T1000 (cell line): ENCODE results near the gene MAP3K1.
A peak's percentile ranks its signal among the peaks of the same experiment; 100 is the strongest.
"Not testable (repeated sequence)": the region's sequence is repeated elsewhere in the genome, so short reads cannot be mapped to it uniquely, and the experiment has no call there.

Source experiments
- DNase-seq: peaks from one replicate; lab custom pipeline; 2025; ENCODE audit warnings: mixed read lengths; lab: John Stamatoyannopoulos, UW

MAP3K1 gene

GRCh38 chr5:56816546-56817081 lies 1.3 kb downstream of the MAP3K1 start:
- DNase-seq, result peak; percentile 36

- no peak for DNase-seq
These were observed 2.1 kb downstream of the MAP3K1 start for GRCh38 chr5:56817263-56818014.

DNA sequence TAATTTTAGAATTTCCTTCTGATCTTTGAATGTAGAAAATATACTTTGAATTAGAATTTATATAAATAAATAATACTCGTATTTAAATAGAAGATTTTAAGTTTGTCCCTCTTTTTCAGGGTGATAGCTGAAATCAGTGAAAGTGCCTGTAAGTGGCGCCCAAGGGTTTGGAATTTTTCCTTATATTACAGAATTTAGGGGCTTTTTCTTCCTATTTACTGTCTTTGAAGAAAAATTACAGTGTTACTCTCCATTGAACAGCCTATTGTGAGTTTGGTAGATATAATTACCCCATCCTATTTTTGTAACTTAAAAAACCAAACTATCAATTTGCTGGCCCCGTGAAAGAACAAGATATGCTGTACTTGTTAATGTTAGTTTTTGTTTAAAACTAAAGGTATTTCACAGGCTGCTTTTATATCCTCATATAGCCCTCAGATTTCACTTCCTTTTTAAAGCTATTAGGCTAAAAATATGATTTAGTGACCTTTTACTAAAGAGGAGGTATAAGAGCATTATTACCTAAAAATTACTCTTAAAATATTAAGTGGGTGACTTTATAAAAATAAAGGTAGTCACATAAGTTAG lies 3.2 kb downstream of the MAP3K1 start:
- no peak for DNase-seq

- DNase-seq, result no peak
These were observed 3.9 kb downstream of the MAP3K1 start for GRCh38 chr5:56819060-56819881.

- DNase-seq, result not testable (repeated sequence)
These were observed 6.5 kb downstream of the MAP3K1 start for GRCh38 chr5:56821868-56822267.

GRCh38 chr5:56822981-56823380 lies 7.6 kb downstream of the MAP3K1 start:
- no peak for DNase-seq

GRCh38 chr5:56824019-56824418 lies 8.7 kb downstream of the MAP3K1 start:
- no peak for DNase-seq

GRCh38 chr5:56825222-56825824 lies 10.0 kb downstream of the MAP3K1 start:
- no peak for DNase-seq

DNA sequence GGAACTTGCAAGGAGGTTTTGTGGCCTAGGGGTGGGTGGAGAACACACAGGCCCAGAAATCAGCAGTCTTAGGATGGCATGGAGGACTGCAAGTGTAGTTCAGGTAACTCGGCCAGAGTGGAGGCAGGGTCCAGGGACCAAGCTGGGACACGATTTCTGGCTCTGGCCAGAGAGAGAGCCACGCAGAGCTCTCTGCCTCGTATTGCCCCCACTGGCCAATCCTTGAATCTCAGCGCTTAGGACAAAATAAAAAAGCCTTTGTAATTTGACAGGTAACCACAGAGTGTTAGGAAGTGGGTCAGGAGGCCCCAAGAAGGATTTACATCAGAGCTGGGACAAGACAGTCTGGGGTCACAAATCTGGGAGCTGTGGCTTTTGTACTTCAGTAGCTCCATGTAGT lies 11.7 kb downstream of the MAP3K1 start:
- DNase-seq, result no peak

GRCh38 chr5:56827924-56828323 lies 12.6 kb downstream of the MAP3K1 start:
- DNase-seq, result no peak

- DNase-seq, result no peak
These were observed 14.0 kb downstream of the MAP3K1 start for GRCh38 chr5:56829137-56829908.

GRCh38 chr5:56831773-56832172 lies 16.4 kb downstream of the MAP3K1 start:
- DNase-seq, result no peak

DNA sequence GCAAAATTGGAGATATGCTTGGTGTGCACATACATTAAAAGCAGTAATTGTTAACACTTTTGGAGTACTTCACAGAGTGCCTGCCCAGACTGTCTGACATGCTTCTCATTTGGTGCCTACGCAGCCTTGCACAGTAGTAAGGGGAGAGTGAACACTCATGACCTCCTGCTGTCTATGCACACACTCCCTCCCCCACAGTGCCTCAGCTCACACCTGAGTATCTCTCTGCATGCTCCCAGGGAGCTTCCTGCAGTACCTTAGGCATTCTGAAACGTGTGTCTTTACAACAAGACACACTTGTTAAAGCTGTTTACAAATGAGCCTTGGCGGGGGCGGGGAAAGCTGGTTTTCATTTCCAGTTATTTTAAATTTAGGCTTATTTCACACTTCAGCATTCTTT lies 18.0 kb downstream of the MAP3K1 start:
- DNase-seq, result no peak

- DNase-seq, result no peak
These were observed 22.0 kb downstream of the MAP3K1 start for GRCh38 chr5:56837381-56837780.

DNA sequence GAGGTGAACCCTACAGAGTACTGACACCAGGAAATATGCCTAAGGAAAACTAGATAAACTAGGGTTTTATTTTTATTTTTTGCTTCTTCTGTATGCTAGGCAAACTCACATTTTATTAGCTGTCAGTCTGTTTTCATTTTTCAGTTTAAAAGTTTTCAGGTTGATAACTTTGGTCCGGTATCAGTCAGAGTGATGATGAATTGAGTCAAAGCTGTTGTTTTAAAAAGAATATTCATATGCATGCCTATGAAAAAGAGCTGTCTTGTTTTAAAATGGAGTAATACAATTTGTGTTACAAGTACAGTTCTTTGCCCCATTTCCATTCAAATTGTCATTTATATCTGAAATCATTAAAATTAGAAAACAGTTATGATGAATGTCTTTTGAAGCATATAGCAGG lies 22.6 kb downstream of the MAP3K1 start:
- no peak for DNase-seq

- DNase-seq, result no peak
These were observed 23.2 kb downstream of the MAP3K1 start for GRCh38 chr5:56838409-56839039.

GRCh38 chr5:56839062-56839461 lies 23.7 kb downstream of the MAP3K1 start:
- no peak for DNase-seq

- DNase-seq, result no peak
These were observed 25.2 kb downstream of the MAP3K1 start for GRCh38 chr5:56840597-56840996.

DNA sequence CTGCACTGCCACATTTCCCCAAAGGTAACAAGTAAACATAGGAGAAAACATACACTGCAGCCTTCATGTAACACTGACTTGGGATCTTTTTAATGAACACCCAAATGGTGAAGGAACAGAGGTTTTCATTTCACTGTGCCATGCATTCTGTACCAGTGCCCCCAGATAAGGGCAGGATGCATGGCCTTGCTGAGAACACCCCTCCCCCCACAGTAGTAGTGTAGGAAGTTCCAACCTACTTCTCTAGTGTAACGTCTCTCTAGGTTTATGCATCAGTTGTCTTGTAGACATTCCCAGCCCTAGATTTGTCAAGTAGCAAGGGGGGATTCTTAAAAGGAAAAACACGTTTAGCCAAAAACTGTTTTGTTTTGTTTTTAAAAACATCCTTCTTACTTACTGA lies 29.9 kb downstream of the MAP3K1 start:
- no peak for DNase-seq

GRCh38 chr5:56845904-56846480 lies 30.6 kb downstream of the MAP3K1 start:
- no peak for DNase-seq

DNA sequence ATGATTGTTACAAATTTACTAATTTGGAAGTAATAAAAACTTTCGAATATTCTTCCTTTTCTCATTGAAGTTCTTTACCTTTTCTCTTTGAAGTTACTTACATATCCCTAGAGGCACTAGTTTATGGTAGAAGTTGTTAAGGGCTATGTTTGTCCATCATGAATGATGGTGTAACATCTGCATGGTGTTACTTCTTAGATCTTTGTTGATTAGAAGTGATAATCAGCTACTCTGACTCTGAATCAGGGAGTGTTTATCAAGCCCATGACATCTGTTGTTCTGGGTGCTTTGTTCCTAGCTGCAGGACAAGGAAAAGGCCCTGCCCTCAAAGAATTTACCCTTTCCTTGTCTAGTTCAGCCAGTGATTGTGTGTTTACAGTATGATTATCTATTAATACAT lies 32.9 kb downstream of the MAP3K1 start:
- DNase-seq, result no peak
